Right atrium auricular region (tissue), 2 donors: ENCODE results near the gene DMRTA2. TPM values are rescaled to one million over a fixed set of nuclear protein-coding genes. Genes with fewer than 3 reads are reported as not detected.
A peak's percentile ranks its signal among the peaks of the same experiment; 100 is the strongest.

ENCODE experiments used
- DNase-seq: peaks from one replicate; pipeline ENCODE4 v3.0.0-alpha.2; 2019; ENCODE audit warnings: low spot score
- H3K27ac ChIP-seq, 2 donors: fragments of 200-600 bp; sonication (generic); 1 replicate in 1 of 2; 2 replicates in 1 of 2; pipeline ENCODE4 v1.5.1; 2016 to 2019
- H3K27me3 ChIP-seq, 2 donors: fragments of 200-600 bp; sonication (generic); one replicate each; pipeline versions ENCODE4 v1.5.1 to v1.6.0; 2017 to 2019
- H3K36me3 ChIP-seq: fragments of 200-600 bp; sonication (generic); one replicate; pipeline ENCODE4 v1.5.1; 2016
- H3K4me1 ChIP-seq, 2 donors: fragments of 200-600 bp; sonication (generic); one replicate each; pipeline versions ENCODE4 v1.5.1 to v1.6.0; 2017 to 2019
- H3K4me3 ChIP-seq, 2 donors: fragments of 200-600 bp; sonication (generic); 1 replicate in 1 of 2; 2 replicates in 1 of 2; pipeline ENCODE4 v1.5.1; 2017 to 2019; ENCODE audit warnings: mild to moderate bottlenecking in 1 of 2, moderate library complexity in 1 of 2
- H3K9me3 ChIP-seq, 2 donors: fragments of 200-600 bp; sonication (generic); one replicate each; pipeline ENCODE4 v1.5.1; 2019
- total RNA-seq, 2 donors: library from RNA; depleted of rRNA; stranded (reverse); fragments of >200 nt; gene quantifications; one replicate each; pipeline ENCODE4 v1.1.0, GENCODE V29; 2016
- TF ChIP-seq, protein P1 (sequence below), 2 donors: fragments of 200-600 bp; sonication (generic); IDR thresholded peaks; one replicate each; pipeline ENCODE4 v1.5.1; 2019; ENCODE audit warnings: antibody characterized with exemption in 2 of 2

DMRTA2 gene
- total RNA-seq, 2 donors from 2014 or later, result not detected

GRCh38 chr1:50421768-50422674 lies 1.2 kb downstream of the DMRTA2 start:
- H3K4me1 ChIP-seq, result peaks cover 0 to 81% of the 10 kb centered on the region in 2 donors
- H3K9me3 ChIP-seq, result no peaks in the 10 kb centered on the region
- DNase-seq, result no peak
- TF ChIP-seq, protein P1, sequence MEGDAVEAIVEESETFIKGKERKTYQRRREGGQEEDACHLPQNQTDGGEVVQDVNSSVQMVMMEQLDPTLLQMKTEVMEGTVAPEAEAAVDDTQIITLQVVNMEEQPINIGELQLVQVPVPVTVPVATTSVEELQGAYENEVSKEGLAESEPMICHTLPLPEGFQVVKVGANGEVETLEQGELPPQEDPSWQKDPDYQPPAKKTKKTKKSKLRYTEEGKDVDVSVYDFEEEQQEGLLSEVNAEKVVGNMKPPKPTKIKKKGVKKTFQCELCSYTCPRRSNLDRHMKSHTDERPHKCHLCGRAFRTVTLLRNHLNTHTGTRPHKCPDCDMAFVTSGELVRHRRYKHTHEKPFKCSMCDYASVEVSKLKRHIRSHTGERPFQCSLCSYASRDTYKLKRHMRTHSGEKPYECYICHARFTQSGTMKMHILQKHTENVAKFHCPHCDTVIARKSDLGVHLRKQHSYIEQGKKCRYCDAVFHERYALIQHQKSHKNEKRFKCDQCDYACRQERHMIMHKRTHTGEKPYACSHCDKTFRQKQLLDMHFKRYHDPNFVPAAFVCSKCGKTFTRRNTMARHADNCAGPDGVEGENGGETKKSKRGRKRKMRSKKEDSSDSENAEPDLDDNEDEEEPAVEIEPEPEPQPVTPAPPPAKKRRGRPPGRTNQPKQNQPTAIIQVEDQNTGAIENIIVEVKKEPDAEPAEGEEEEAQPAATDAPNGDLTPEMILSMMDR (IDR thresholded peaks at IDR 0.05), result no peak
- no peak overlapping the region for H3K4me3 ChIP-seq
- H3K27me3 ChIP-seq, result peaks cover 65 to 93% of the 10 kb centered on the region in 2 donors
- no peaks in the 10 kb centered on the region for H3K36me3 ChIP-seq
- H3K27ac ChIP-seq, result no peak overlapping the region

- TF ChIP-seq, protein P1 (IDR thresholded peaks at IDR 0.05), result no peak
Measured at GRCh38 chr1:50421366-50421748, 1.9 kb downstream of the DMRTA2 start.

GRCh38 chr1:50420689-50421365 lies 2.4 kb downstream of the DMRTA2 start:
- H3K4me3 ChIP-seq, result no peak overlapping the region
- H3K36me3 ChIP-seq, result no peaks in the 10 kb centered on the region
- H3K27me3 ChIP-seq, result peaks cover 60 to 91% of the 10 kb centered on the region in 2 donors
- H3K4me1 ChIP-seq, result peaks cover 0 to 77% of the 10 kb centered on the region in 2 donors
- H3K27ac ChIP-seq, result no peak overlapping the region
- H3K9me3 ChIP-seq, result no peaks in the 10 kb centered on the region
- DNase-seq, result no peak
- TF ChIP-seq, protein P1 (IDR thresholded peaks at IDR 0.05), result no peak

More at GRCh38 chr1:50421366-50421748, 1.9 kb downstream of the DMRTA2 start:
- H3K36me3 ChIP-seq, result no peaks in the 10 kb centered on the region
- no peak for DNase-seq
- peaks cover 0 to 79% of the 10 kb centered on the region in 2 donors for H3K4me1 ChIP-seq
- H3K9me3 ChIP-seq, result no peaks in the 10 kb centered on the region
- no peak overlapping the region for H3K27ac ChIP-seq
- no peak overlapping the region for H3K4me3 ChIP-seq
- H3K27me3 ChIP-seq, result peaks cover 64 to 93% of the 10 kb centered on the region in 2 donors

- H3K36me3 ChIP-seq, result no peaks in the 10 kb centered on the region
- H3K9me3 ChIP-seq, result no peaks in the 10 kb centered on the region
- TF ChIP-seq, protein P1 (IDR thresholded peaks at IDR 0.05), result no peak
- no peak for DNase-seq
- H3K4me1 ChIP-seq, result peaks cover 0 to 69% of the 10 kb centered on the region in 2 donors
- H3K27me3 ChIP-seq, result peaks cover 52 to 90% of the 10 kb centered on the region in 2 donors
- H3K4me3 ChIP-seq, result no peak overlapping the region
- H3K27ac ChIP-seq, result no peak overlapping the region
Measured at GRCh38 chr1:50419907-50420677, 3.2 kb downstream of the DMRTA2 start.

DNA sequence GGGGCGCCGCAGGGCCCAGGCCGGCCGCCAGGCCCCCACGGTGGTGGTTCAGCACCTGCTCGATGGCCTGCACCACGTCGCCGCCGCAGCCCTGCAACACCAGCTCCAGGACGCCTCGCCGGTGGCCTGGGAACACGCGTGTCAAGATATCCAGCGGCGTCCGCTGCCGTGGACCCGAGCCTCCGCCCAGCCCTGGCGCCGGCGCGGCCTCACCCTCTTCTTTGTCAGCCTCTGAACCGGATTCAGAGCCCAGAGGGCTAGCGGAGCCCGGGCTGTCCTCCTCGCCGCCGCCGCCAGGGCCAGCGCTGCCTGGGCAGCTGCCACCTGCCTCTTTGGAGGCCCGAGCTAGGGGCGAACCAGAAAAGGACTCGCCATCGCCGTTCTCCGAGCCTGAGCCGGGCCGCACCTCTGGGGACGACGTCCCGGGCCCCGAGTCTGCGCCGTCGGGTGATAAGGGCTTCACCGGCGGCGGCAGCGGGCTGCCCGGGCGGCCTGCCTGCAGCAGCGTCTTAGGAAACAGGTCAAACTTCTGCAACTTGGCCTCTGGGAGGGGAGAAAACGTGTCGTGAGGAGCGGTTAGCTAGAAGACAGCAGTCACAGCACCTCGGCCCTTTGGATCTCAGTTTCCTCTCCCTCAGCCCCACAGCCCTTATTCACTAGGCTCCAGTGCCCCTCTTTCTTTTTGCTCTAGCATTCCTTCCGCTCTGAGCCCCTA lies 3.9 kb downstream of the DMRTA2 start:
- TF ChIP-seq, protein P1 (IDR thresholded peaks at IDR 0.05), result no peak
- Histone ChIP-seq H3K27me3 (peaks cover 52 to 86% of the 10 kb centered on the region in 2 donors), H3K4me3 (peak overlapping the region in 1 of 2 donors; percentile 41)

More for the DNA sequence above, 3.9 kb downstream of the DMRTA2 start:
- Histone ChIP-seq H3K4me1 (peaks cover 0 to 62% of the 10 kb centered on the region in 2 donors), H3K9me3 (no peaks in the 10 kb centered on the region), H3K36me3 (no peaks in the 10 kb centered on the region), H3K27ac (no peak overlapping the region)
- no peak for DNase-seq
